Fibroblast of skin of right biceps (primary cell): Measurements from ENCODE around the gene PPM1J.

ENCODE experiments used
- DNase-seq: peaks from one replicate; pipeline ENCODE4 v3.0.0-alpha.2; 2013

PPM1J gene

GRCh38 chr1:112686417-112686816 lies 28.7 kb downstream of the PPM1J start:
- DNase-seq, result peak; percentile 66

DNA sequence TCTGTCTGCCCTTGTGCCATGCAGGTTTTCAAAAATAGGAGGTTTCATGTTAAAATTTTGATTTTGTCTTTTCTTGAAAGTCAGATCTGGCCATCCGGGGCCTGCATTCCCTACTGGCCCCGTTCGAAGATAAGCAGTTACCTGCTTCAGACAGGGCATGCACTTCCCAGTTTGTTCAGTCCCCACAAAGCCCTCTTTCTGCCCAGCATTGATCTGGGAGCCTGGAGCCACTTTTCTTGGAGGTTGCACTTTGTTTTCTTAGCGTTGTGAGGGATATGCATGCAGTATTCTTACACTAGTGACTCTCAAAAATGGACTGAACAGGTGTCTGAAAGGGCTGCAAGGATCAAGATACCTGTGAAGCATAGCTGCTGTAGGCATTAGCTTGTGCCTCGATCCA lies 29.2 kb downstream of the PPM1J start:
- no peak for DNase-seq

DNA sequence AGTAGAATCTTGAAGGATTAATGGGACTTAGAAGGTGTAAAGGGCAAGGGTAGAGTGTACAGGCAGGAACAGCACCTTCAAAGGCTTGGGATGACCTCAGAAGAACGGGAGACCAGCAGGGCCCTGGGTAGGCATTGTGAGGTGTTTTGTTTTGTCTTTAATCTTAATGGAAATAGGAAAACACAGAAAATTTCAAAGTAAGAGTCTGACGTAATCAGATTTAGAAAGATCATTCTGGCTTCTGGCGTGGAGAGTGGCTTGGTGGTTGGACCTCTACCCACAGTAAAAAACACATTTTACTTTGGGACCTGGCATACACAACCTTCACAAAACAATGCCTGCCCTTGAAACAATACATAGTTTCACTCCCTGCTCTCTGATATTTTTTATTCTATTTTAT lies 36.5 kb downstream of the PPM1J start:
- DNase-seq, result no peak

- no peak for DNase-seq
Observed at GRCh38 chr1:112677501-112677900, 37.6 kb downstream of the PPM1J start.

DNA sequence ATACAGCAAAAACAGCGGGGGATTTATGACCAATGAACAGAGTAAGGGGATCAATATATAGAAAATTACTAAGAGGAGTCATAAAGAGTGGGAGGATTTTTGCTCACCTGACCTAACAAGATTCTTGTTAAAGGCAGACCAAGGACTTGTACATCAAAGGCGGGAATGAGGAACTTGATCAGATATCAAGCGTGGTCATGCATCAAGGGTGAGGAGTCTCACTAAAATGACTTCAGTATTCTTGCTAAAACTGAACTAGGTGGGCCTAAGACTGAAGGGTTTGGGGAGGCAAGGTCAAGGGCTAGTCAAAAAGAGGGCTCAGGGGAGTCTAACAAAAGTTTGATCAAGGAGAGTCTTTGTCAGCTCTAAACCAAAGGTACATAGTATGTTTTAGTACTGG lies 38.6 kb downstream of the PPM1J start:
- DNase-seq, result no peak

- DNase-seq, result no peak
Observed at GRCh38 chr1:112675728-112676381, 39.3 kb downstream of the PPM1J start.

DNA sequence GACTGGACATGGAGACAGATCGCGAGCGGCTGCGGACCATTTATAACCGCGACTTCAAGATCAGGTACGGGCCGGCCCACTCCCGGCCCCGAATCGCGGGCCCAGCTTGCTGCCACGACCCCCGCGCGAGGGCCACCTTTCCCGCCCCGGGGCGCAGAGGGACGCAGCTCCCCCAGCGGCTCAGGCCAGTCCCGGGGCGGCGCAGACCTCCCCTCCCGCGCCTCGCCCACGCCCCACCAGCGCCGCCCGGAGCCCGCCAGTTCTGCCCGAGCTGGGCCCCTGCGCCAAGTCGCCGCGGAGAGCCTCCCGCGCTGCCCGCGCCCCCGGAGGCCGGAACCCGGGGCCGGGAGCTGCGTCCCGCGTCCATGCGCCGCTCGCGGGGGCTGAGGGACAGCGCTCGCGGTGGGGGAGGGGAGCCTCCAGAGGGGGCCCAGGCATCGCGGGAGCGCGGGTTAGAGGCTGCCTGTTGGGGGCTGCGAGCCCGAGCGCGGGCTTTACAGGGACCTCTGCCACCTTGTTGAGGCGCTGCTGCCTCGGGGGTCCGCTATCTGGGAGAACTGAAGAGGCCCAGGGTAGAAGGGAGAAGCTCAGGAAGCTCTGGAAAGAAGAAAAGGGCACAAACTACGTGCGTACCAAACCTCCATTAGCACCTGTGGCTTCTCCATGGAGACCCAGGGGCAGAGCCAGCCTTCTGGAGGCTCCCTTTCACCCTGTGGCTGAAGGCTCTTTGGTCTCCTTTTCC lies 40.0 kb downstream of the PPM1J start:
- peak; percentile 53 for DNase-seq

GRCh38 chr1:112674440-112674985 lies 40.6 kb downstream of the PPM1J start, which contains the start of gene MOV10:
Gene MOV10, plus strand, starts transcription at chr1:112674659. Its CDS starts 254 bp downstream, at chr1:112674913.
- DNase-seq, result peak; percentile 85

- peak; percentile 55 for DNase-seq
Observed at GRCh38 chr1:112673592-112674439, 41.3 kb downstream of the PPM1J start.

- no peak for DNase-seq
Observed at GRCh38 chr1:112672842-112673241, 42.3 kb downstream of the PPM1J start.

- DNase-seq, result no peak
Observed at GRCh38 chr1:112672009-112672408, 43.1 kb downstream of the PPM1J start.

- no peak for DNase-seq
Observed at GRCh38 chr1:112666946-112667345, 48.2 kb downstream of the PPM1J start.

DNA sequence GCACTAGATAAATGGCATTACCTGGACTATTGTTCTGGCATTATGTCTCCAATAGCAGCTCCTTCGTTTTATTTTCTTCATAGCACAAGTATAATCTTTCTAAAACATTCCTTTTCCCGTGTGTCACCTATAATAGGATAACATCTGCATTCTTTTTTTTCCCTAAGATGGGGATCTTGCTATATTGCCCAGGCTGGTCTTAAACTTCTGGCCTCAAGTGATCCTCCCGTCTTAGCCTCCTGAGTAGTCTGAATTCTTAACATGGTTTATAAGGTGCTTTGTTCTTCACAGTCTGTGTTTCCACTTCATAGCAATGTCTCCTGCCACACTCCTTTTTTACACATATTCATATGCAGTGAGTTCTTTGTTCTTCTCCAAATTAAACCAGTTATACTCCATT lies 49.3 kb downstream of the PPM1J start:
- DNase-seq, result no peak
